C4-2B (cell line): ENCODE measurements around the gene TDG.

ENCODE experiments used
- ZFX ChIP-seq: fragments of 450-650 bp; IDR thresholded peaks from 2 replicates; pipeline ENCODE4 v1.6.1; 2017
- TF ChIP-seq, protein P1 (sequence below): fragments of 450-650 bp; conservative IDR thresholded peaks from 2 replicates; pipeline ENCODE4 v1.5.1; 2017; ENCODE audit warnings: mild to moderate bottlenecking

DNA sequence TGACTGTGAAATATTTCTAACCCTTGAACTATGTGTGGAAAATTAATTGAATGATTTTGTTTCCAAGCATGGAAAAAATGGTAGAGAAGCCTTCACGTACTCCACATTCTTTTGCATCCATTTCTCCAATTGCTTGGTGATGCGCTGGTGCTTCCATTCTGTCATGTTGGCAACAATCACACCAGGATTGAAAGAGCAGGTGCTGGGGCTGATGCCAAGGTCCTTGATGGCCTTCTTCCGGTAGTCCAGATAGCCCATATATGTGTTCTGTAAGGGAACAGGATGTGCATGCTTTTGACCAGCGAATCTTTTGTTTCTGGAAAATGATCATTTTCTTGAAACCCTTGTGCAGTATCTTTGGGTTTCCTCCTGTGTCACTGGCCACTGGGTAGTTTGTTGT is 28.6 kb downstream of the TDG start:
- TF ChIP-seq, protein P1, sequence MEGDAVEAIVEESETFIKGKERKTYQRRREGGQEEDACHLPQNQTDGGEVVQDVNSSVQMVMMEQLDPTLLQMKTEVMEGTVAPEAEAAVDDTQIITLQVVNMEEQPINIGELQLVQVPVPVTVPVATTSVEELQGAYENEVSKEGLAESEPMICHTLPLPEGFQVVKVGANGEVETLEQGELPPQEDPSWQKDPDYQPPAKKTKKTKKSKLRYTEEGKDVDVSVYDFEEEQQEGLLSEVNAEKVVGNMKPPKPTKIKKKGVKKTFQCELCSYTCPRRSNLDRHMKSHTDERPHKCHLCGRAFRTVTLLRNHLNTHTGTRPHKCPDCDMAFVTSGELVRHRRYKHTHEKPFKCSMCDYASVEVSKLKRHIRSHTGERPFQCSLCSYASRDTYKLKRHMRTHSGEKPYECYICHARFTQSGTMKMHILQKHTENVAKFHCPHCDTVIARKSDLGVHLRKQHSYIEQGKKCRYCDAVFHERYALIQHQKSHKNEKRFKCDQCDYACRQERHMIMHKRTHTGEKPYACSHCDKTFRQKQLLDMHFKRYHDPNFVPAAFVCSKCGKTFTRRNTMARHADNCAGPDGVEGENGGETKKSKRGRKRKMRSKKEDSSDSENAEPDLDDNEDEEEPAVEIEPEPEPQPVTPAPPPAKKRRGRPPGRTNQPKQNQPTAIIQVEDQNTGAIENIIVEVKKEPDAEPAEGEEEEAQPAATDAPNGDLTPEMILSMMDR: no peak
- TF ChIP-seq ZFX: no peak
